ENCODE measurements around the gene SFTPA2. TPM values are rescaled to one million over a fixed set of nuclear protein-coding genes. Genes with fewer than 3 reads are reported as not detected.

Gene SFTPA2
- total and polyA plus RNA-seq, 4 donors, result 0.17 TPM; not detected in 3

DNA sequence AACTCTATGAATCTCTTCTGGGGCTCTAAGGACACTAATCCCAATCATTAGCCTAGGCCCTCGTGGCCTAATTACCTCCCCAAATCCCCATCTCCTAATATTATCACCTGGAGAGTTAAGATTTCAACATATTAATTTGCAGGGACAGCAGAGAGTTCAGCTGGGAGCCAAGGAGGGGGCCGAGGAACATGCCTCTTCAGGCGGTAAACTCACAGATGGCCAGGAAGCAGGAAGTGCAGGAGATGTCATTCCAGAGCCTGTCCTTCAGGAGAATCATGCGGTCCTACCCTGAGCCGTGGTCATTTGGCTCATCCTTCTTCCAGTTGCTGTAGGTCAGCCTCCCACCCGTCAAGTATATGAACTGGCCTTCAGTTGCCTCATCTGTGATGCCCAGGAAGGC lies 21.9 kb upstream of the SFTPA2 start:
- Histone ChIP-seq H3K9me3 (ENCODE audit: control insufficient read depth in 4 of 4, low read length in 3 of 4) (no peaks in the 10 kb centered on the region), H3K9ac (ENCODE audit: low read depth in 1 of 2, low read length in 2 of 2) (no peak overlapping the region), H3K27me3 (ENCODE audit: control insufficient read depth in 4 of 4, insufficient read depth in 4 of 4, low read length in 3 of 4) (peaks cover 0 to 2% (median 0%) of the 10 kb centered on the region in 4 donors), H3K4me1 (ENCODE audit: control insufficient read depth in 4 of 4, insufficient read depth in 4 of 4, low read length in 3 of 4) (no peaks in the 10 kb centered on the region), H3K27ac (ENCODE audit: low read depth in 1 of 2, low read length in 2 of 2) (no peak overlapping the region), H3K4me3 (ENCODE audit: low read depth in 1 of 3, low read length in 3 of 3) (no peak overlapping the region), H3K36me3 (ENCODE audit: control insufficient read depth in 4 of 4, insufficient read depth in 3 of 4, low read depth in 1 of 4, low read length in 3 of 4) (no peaks in the 10 kb centered on the region)
- DNase-seq (ENCODE audit: low spot score), result no peak
- WGBS, result 89% methylated on average over 6 of the region's 6 CpGs
- TF ChIP-seq MAX (IDR thresholded peaks at IDR 0.05) (no peak), HNF4G (IDR thresholded peaks at IDR 0.05) (no peak), GABPA (IDR thresholded peaks at IDR 0.05 in 1 of 2, conservative IDR thresholded peaks at IDR 0.05 in 1 of 2) (no peak), RAD21 (IDR thresholded peaks at IDR 0.05) (no peak), FOXA2 (IDR thresholded peaks at IDR 0.05) (no peak)
- TF ChIP-seq, protein P1, sequence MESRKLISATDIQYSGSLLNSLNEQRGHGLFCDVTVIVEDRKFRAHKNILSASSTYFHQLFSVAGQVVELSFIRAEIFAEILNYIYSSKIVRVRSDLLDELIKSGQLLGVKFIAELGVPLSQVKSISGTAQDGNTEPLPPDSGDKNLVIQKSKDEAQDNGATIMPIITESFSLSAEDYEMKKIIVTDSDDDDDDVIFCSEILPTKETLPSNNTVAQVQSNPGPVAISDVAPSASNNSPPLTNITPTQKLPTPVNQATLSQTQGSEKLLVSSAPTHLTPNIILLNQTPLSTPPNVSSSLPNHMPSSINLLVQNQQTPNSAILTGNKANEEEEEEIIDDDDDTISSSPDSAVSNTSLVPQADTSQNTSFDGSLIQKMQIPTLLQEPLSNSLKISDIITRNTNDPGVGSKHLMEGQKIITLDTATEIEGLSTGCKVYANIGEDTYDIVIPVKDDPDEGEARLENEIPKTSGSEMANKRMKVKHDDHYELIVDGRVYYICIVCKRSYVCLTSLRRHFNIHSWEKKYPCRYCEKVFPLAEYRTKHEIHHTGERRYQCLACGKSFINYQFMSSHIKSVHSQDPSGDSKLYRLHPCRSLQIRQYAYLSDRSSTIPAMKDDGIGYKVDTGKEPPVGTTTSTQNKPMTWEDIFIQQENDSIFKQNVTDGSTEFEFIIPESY (IDR thresholded peaks at IDR 0.05), result no peak
- TF ChIP-seq, protein P2, sequence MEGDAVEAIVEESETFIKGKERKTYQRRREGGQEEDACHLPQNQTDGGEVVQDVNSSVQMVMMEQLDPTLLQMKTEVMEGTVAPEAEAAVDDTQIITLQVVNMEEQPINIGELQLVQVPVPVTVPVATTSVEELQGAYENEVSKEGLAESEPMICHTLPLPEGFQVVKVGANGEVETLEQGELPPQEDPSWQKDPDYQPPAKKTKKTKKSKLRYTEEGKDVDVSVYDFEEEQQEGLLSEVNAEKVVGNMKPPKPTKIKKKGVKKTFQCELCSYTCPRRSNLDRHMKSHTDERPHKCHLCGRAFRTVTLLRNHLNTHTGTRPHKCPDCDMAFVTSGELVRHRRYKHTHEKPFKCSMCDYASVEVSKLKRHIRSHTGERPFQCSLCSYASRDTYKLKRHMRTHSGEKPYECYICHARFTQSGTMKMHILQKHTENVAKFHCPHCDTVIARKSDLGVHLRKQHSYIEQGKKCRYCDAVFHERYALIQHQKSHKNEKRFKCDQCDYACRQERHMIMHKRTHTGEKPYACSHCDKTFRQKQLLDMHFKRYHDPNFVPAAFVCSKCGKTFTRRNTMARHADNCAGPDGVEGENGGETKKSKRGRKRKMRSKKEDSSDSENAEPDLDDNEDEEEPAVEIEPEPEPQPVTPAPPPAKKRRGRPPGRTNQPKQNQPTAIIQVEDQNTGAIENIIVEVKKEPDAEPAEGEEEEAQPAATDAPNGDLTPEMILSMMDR (IDR thresholded peaks at IDR 0.05; ENCODE audit: low read depth, low read length, missing input control), result no peak

DNA sequence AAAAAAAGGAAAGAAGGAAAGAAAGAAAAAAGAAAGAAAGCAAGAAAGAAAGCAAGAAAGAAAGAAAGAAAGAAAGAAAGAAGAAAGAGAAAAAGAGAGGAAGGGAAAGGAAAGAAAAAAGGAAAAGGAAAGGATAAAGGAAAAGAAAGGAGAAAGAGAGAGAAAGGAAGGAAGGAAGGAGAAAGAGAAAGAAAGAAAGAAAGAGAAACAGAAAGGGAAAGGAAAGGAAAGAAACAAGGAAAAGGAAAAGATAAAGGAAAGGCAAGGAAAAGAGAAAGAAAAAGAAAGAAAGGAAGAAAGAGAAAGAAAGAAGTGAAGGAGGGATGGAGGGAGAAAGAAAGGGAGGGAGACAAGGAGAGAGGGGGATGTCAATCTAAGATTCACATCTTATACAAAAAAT lies 20.8 kb upstream of the SFTPA2 start:
- TF ChIP-seq NR2F2 (IDR thresholded peaks at IDR 0.05) (no peak), HNF4A (conservative IDR thresholded peaks at IDR 0.05) (no peak), YY1 (IDR thresholded peaks at IDR 0.05) (no peak)
- H3K27me3 ChIP-seq (ENCODE audit: control insufficient read depth in 4 of 4, insufficient read depth in 4 of 4, low read length in 3 of 4), result peaks cover 0 to 2% (median 0%) of the 10 kb centered on the region in 4 donors
- no peaks in the 10 kb centered on the region for H3K4me1 ChIP-seq (ENCODE audit: control insufficient read depth in 4 of 4, insufficient read depth in 4 of 4, low read length in 3 of 4)
- no peak overlapping the region for H3K4me3 ChIP-seq (ENCODE audit: low read depth in 1 of 3, low read length in 3 of 3)
- no peaks in the 10 kb centered on the region for H3K36me3 ChIP-seq (ENCODE audit: control insufficient read depth in 4 of 4, insufficient read depth in 3 of 4, low read depth in 1 of 4, low read length in 3 of 4)
- no peak for DNase-seq (ENCODE audit: low spot score)
- H3K9me3 ChIP-seq (ENCODE audit: control insufficient read depth in 4 of 4, low read length in 3 of 4), result no peaks in the 10 kb centered on the region
- no peak overlapping the region for H3K27ac ChIP-seq (ENCODE audit: low read depth in 1 of 2, low read length in 2 of 2)
- no peak overlapping the region for H3K9ac ChIP-seq (ENCODE audit: low read depth in 1 of 2, low read length in 2 of 2)

- DNase-seq (ENCODE audit: low spot score), result no peak
- Histone ChIP-seq H3K27ac (ENCODE audit: low read depth in 1 of 2, low read length in 2 of 2) (no peak overlapping the region), H3K9ac (ENCODE audit: low read depth in 1 of 2, low read length in 2 of 2) (no peak overlapping the region), H3K4me1 (ENCODE audit: control insufficient read depth in 4 of 4, insufficient read depth in 4 of 4, low read length in 3 of 4) (no peaks in the 10 kb centered on the region), H3K4me3 (ENCODE audit: low read depth in 1 of 3, low read length in 3 of 3) (no peak overlapping the region), H3K27me3 (ENCODE audit: control insufficient read depth in 4 of 4, insufficient read depth in 4 of 4, low read length in 3 of 4) (peaks cover 0 to 2% (median 0%) of the 10 kb centered on the region in 4 donors), H3K36me3 (ENCODE audit: control insufficient read depth in 4 of 4, insufficient read depth in 3 of 4, low read depth in 1 of 4, low read length in 3 of 4) (no peaks in the 10 kb centered on the region), H3K9me3 (ENCODE audit: control insufficient read depth in 4 of 4, low read length in 3 of 4) (no peaks in the 10 kb centered on the region)
- WGBS, result 97% methylated on average over 2 of the region's 2 CpGs
- TF ChIP-seq, protein P2 (IDR thresholded peaks at IDR 0.05; ENCODE audit: low read depth, low read length, missing input control), result no peak
- no peak for TF ChIP-seq FOXA2 (IDR thresholded peaks at IDR 0.05)
- TF ChIP-seq, protein P3, sequence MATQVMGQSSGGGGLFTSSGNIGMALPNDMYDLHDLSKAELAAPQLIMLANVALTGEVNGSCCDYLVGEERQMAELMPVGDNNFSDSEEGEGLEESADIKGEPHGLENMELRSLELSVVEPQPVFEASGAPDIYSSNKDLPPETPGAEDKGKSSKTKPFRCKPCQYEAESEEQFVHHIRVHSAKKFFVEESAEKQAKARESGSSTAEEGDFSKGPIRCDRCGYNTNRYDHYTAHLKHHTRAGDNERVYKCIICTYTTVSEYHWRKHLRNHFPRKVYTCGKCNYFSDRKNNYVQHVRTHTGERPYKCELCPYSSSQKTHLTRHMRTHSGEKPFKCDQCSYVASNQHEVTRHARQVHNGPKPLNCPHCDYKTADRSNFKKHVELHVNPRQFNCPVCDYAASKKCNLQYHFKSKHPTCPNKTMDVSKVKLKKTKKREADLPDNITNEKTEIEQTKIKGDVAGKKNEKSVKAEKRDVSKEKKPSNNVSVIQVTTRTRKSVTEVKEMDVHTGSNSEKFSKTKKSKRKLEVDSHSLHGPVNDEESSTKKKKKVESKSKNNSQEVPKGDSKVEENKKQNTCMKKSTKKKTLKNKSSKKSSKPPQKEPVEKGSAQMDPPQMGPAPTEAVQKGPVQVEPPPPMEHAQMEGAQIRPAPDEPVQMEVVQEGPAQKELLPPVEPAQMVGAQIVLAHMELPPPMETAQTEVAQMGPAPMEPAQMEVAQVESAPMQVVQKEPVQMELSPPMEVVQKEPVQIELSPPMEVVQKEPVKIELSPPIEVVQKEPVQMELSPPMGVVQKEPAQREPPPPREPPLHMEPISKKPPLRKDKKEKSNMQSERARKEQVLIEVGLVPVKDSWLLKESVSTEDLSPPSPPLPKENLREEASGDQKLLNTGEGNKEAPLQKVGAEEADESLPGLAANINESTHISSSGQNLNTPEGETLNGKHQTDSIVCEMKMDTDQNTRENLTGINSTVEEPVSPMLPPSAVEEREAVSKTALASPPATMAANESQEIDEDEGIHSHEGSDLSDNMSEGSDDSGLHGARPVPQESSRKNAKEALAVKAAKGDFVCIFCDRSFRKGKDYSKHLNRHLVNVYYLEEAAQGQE (IDR thresholded peaks at IDR 0.05), result no peak
- TF ChIP-seq SP1 (IDR thresholded peaks at IDR 0.05), result no peak
- TF ChIP-seq, protein P4, sequence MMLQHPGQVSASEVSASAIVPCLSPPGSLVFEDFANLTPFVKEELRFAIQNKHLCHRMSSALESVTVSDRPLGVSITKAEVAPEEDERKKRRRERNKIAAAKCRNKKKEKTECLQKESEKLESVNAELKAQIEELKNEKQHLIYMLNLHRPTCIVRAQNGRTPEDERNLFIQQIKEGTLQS (IDR thresholded peaks at IDR 0.05), result no peak
- TF ChIP-seq FOXA1 (IDR thresholded peaks at IDR 0.05), result no peak
- TF ChIP-seq TAF1 (conservative IDR thresholded peaks at IDR 0.05), result no peak
- TF ChIP-seq, protein P1 (IDR thresholded peaks at IDR 0.05), result no peak
- TF ChIP-seq GABPA (IDR thresholded peaks at IDR 0.05 in 1 of 2, conservative IDR thresholded peaks at IDR 0.05 in 1 of 2), result no peak
- TF ChIP-seq RAD21 (IDR thresholded peaks at IDR 0.05), result no peak
- no peak for TF ChIP-seq JUND (IDR thresholded peaks at IDR 0.05)
- TF ChIP-seq YY1 (IDR thresholded peaks at IDR 0.05), result no peak
These were observed 19.2 kb upstream of the SFTPA2 start for GRCh38 chr10:79579361-79579760.
